ENCODE results near the gene NSUN6.

DNA sequence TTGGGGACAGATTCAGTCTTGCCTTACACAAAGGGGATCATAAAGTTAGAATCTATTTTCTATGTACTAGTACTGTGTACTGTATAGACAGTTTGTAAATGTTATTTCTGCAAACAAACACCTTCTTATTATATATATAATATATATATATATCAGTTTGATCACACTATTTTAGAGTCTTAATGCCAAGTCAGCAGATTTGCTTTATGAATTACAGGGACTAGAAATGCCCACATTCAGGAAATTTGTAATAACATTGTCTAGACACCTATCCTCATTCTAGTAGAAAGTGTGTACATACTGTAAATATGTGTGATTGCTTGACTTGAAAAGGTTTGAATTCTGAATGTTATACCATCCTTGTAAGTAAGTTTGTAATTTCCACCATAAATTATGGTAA, 111.2 kb downstream of the NSUN6 start:
- TF ChIP-seq CTCF (IDR thresholded peaks at IDR 0.05) (no peak), ZFX (IDR thresholded peaks at IDR 0.05; ENCODE audit: borderline replicate concordance) (no peak)

All from 22Rv1 (cell line).